ENCODE results near the gene ADAD2. TPM values are rescaled to one million over a fixed set of nuclear protein-coding genes. Genes with fewer than 3 reads are reported as not detected.

The ADAD2 gene
- total and polyA plus RNA-seq, 9 of the 15 experiments (the other 6 are each of a cell fraction or from before 2014, with no cell fraction given): 0.07 TPM; not detected in 8

DNA sequence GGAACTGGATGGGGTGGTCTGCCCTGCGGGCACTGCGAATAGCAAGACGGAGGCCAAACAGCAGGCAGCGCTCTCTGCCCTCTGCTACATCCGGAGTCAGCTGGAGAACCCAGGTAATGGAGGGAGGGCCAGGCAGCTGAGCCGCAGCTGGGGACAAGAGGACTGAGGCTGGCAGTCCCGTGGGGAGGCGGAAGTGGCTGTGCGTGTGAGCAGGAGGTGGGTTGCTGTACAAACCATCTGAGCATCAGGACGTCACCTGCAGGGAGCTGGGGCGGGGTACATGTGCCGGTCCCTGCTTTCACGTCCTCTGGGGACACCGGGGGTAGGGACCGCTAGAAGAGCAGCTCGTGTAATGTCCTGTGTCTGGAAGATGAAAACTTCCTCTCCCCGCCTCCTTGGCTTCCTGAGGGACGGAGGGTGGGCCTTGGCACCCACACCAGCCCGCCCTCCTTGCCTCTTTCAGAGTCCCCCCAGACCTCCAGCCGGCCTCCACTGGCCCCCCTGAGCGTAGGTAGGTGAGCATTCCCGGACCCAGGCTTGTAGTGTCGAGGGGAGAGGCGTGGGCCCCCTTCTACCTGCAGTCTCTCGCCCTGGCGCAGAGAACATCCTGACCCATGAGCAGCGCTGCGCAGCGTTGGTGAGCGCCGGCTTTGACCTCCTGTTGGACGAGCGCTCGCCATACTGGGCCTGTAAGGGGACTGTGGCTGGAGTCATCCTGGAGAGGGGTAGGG is 3.7 kb downstream of the ADAD2 start:
- no peak overlapping the region for H3K4me2 ChIP-seq (ENCODE audit: insufficient read depth, low read length)
- peaks cover 4% of the 10 kb centered on the region for H3K9me1 ChIP-seq (ENCODE audit: control insufficient read depth, insufficient read depth, low read length)
- no peaks in the 10 kb centered on the region for H3K36me3 ChIP-seq (ENCODE audit: control insufficient read depth, insufficient read depth, low read length)
- peaks cover 64 to 81% of the 10 kb centered on the region in 2 experiments for H3K27me3 ChIP-seq (ENCODE audit: control insufficient read depth in 2 of 2, insufficient read depth in 2 of 2, low read length in 2 of 2)
- no peak for DNase-seq (ENCODE audit: extremely low read depth in 1 of 4, low spot score in 3 of 4)
- no peaks in the 10 kb centered on the region for H3K79me2 ChIP-seq (ENCODE audit: control insufficient read depth, insufficient read depth, low read length)
- H3K27ac ChIP-seq (ENCODE audit: extremely low read depth, low read depth, low read length): no peak overlapping the region
- no peak overlapping the region for H2AFZ ChIP-seq (ENCODE audit: low read depth, low read length)
- H3K4me1 ChIP-seq (replicated peaks in 1 of 2; ENCODE audit: control insufficient read depth in 2 of 2, insufficient read depth in 2 of 2, low read length in 2 of 2): peaks cover 0 to 43% of the 10 kb centered on the region in 2 experiments; a peak in 2 of 5 replicates
- WGBS (ENCODE audit: insufficient coverage, low coverage, missing lambda C conversion rate): 25% methylated on average over 30 of the region's 34 CpGs
- in situ Hi-C loops (cut with MboI): no loop called here
- no TSS peak for BruUV-seq (replicated peaks)
- ChIA-PET CTCF (ENCODE audit: low intra/inter-chr PET ratio) (no interaction called here), POLR2A (interaction anchor here (0.7 to 1.3 kb wide), 2 partner anchors 13 to 1436 kb away, joined by 3 read pairs; no protein-coding TSS in a partner anchor)
- no peak overlapping the region for H3K4me3 ChIP-seq
- H4K20me1 ChIP-seq (replicated peaks; ENCODE audit: control insufficient read depth, insufficient read depth, low read length): peaks cover 5% of the 10 kb centered on the region; the same call in 1 of the 2 replicates
- intact Hi-C loops (cut with micrococcal nuclease): no loop called here
- no peaks in the 10 kb centered on the region for H3K9me3 ChIP-seq (replicated peaks; ENCODE audit: control insufficient read depth, insufficient read depth, low read depth, low read length)
- no peak for ATAC-seq
- no peak for FAIRE-seq
- H3K9ac ChIP-seq (ENCODE audit: insufficient read depth in 1 of 2, low read depth in 2 of 2, low read length in 2 of 2): no peak overlapping the region
- TF ChIP-seq MTA3 (IDR thresholded peaks at IDR 0.05; ENCODE audit: borderline replicate concordance) (no peak), GATAD2A (IDR thresholded peaks at IDR 0.05) (no peak), NFXL1 (CRISPR knock-in tag; IDR thresholded peaks at IDR 0.05) (no peak), PHB2 (IDR thresholded peaks at IDR 0.05; ENCODE audit: low read depth) (no peak), CEBPG (CRISPR knock-in tag; IDR thresholded peaks at IDR 0.05) (no peak), CEBPG (tag; conservative IDR thresholded peaks at IDR 0.05 in 1 of 2, IDR thresholded peaks at IDR 0.05 in 1 of 2) (no peak)

Measured in K562 (cell line).